Neural cell (in vitro differentiated cells): ENCODE measurements around the gene BCL2A1. TPM values are rescaled to one million over a fixed set of nuclear protein-coding genes. Genes with fewer than 3 reads are reported as not detected.

Experiments
- H2AFZ ChIP-seq: fragments of 200-600, 300-800 bp; sonication (generic), shearing (Covaris generic); 2 replicates; pipeline ENCODE4 v1.6.0; 2014; ENCODE audit warnings: low read depth, mild to moderate bottlenecking, antibody characterized with exemption, low read length, moderate library complexity
- H3F3A ChIP-seq: fragments of 200-600 bp; shearing (Covaris generic); 2 replicates; pipeline ENCODE4 v1.6.1; 2016; ENCODE audit warnings: mild to moderate bottlenecking, moderate library complexity, mixed read lengths, antibody characterized with exemption, low read length; ENCODE audit not compliant: insufficient read depth, poor library complexity, severe bottlenecking
- H3K27ac ChIP-seq: fragments of 200-600, 300-800 bp; sonication (generic), shearing (Covaris generic); 2 replicates; pipeline ENCODE4 v1.5.1; 2014; ENCODE audit warnings: mild to moderate bottlenecking, low read length, moderate library complexity
- H3K27me3 ChIP-seq: fragments of 300-800, 200-600 bp; sonication (generic), shearing (Covaris generic); 2 replicates; pipeline ENCODE4 v1.6.0; 2014; ENCODE audit warnings: mild to moderate bottlenecking, low read depth, low read length, moderate library complexity; ENCODE audit not compliant: insufficient read depth
- H3K36me3 ChIP-seq: fragments of 300-800, 200-600 bp; sonication (generic), shearing (Covaris generic); 2 replicates; pipeline ENCODE4 v1.5.1; 2014; ENCODE audit warnings: mild to moderate bottlenecking, antibody characterized with exemption, low read length, moderate library complexity; ENCODE audit not compliant: insufficient read depth
- H3K4me2 ChIP-seq: fragments of 300-800, 200-600 bp; sonication (generic), shearing (Covaris generic); 2 replicates; pipeline ENCODE4 v1.6.0; 2014; ENCODE audit warnings: mild to moderate bottlenecking, low read length
- H3K4me3 ChIP-seq: fragments of 300-800, 200-600 bp; sonication (generic), shearing (Covaris generic); 2 replicates; pipeline ENCODE4 v1.5.1; 2014; ENCODE audit warnings: mild to moderate bottlenecking, low read length, moderate library complexity
- H3K79me2 ChIP-seq: fragments of 200-600 bp; shearing (Covaris generic); replicated peaks from 2 replicates; pipeline ENCODE4 v1.6.0; 2014; ENCODE audit warnings: mild to moderate bottlenecking, low read length, moderate library complexity; ENCODE audit not compliant: insufficient read depth
- H3K9ac ChIP-seq: fragments of 300-800, 200-600 bp; sonication (generic), shearing (Covaris generic); 2 replicates; pipeline ENCODE4 v1.6.1; 2016; ENCODE audit warnings: mild to moderate bottlenecking, low read length, mixed read lengths
- H3K9me2 ChIP-seq: fragments of 200-600 bp; shearing (Covaris generic); 2 replicates; pipeline ENCODE4 v1.6.1; 2016; ENCODE audit warnings: mild to moderate bottlenecking, low read length, mixed read lengths; ENCODE audit not compliant: insufficient read depth
- H3K9me3 ChIP-seq: fragments of 200-600, 300-800 bp; sonication (generic), shearing (Covaris generic); 2 replicates; pipeline ENCODE4 v1.6.1; 2016; ENCODE audit warnings: mild to moderate bottlenecking, mixed run types, low read length, moderate library complexity, mixed read lengths
- H4K20me1 ChIP-seq: fragments of 200-600 bp; shearing (Covaris generic); 2 replicates; pipeline ENCODE4 v1.6.1; 2016; ENCODE audit warnings: mild to moderate bottlenecking, mixed run types; ENCODE audit not compliant: insufficient read depth
- CTCF ChIP-seq: fragments of 450-650 bp; IDR thresholded peaks from 2 replicates; pipeline ENCODE4 v1.5.1; 2014; ENCODE audit warnings: antibody characterized with exemption, mild to moderate bottlenecking, moderate library complexity; ENCODE audit not compliant: poor library complexity, severe bottlenecking
- EP300 ChIP-seq: fragments of 450-650 bp; conservative IDR thresholded peaks from 2 replicates; pipeline ENCODE4 v1.6.1; 2014; ENCODE audit warnings: antibody characterized with exemption, mild to moderate bottlenecking, moderate library complexity; ENCODE audit not compliant: poor library complexity, severe bottlenecking
- EZH2 ChIP-seq: fragments of 200-600, 300-800 bp; shearing (Covaris generic), sonication (generic); IDR thresholded peaks from 2 replicates; pipeline ENCODE4 v1.6.1; 2014; ENCODE audit warnings: antibody characterized with exemption, low read length, borderline replicate concordance, mild to moderate bottlenecking; ENCODE audit not compliant: insufficient read depth, poor library complexity, severe bottlenecking
- MXI1 ChIP-seq: fragments of 450-650 bp; conservative IDR thresholded peaks from 2 replicates; pipeline ENCODE4 v1.6.1; 2014; ENCODE audit warnings: antibody characterized with exemption, mild to moderate bottlenecking; ENCODE audit not compliant: poor library complexity, severe bottlenecking
- POLR2AphosphoS5 ChIP-seq: IDR thresholded peaks from 2 replicates; pipeline ENCODE4 v1.6.1; 2012
- RAD21 ChIP-seq: fragments of 450-650 bp; conservative IDR thresholded peaks from 2 replicates; pipeline ENCODE4 v1.6.1; 2014; ENCODE audit warnings: antibody characterized with exemption, mild to moderate bottlenecking, moderate library complexity
- REST ChIP-seq: IDR thresholded peaks from 2 replicates; pipeline ENCODE4 v1.6.1; 2012; ENCODE audit warnings: borderline replicate concordance
- SMC3 ChIP-seq: fragments of 450-650 bp; conservative IDR thresholded peaks from 2 replicates; pipeline ENCODE4 v1.6.1; 2014; ENCODE audit warnings: antibody characterized with exemption, mild to moderate bottlenecking, moderate library complexity; ENCODE audit not compliant: poor library complexity
- TAF1 ChIP-seq: IDR thresholded peaks from 2 replicates; pipeline ENCODE4 v1.6.1; 2012; ENCODE audit warnings: low read depth
- polyA plus RNA-seq: library from polyadenylated mRNA; depleted of rRNA; stranded (reverse); fragments of >200 nt; gene quantifications from 2 replicates; pipeline ENCODE4 v1.2.3, GENCODE V29; 2014

Gene BCL2A1
- polyA plus RNA-seq, 1 donor from 2014 or later = not detected

GRCh38 chr15:79948761-79949160 lies 22.2 kb downstream of the BCL2A1 start:
- Histone ChIP-seq H3K4me2 (no peak overlapping the region), H4K20me1 (no peaks in the 10 kb centered on the region), H3K27ac (no peak overlapping the region), H2AFZ (no peak overlapping the region), H3F3A (no peaks in the 10 kb centered on the region), H3K79me2 (no peaks in the 10 kb centered on the region), H3K36me3 (no peaks in the 10 kb centered on the region), H3K27me3 (no peaks in the 10 kb centered on the region), H3K9ac (no peak overlapping the region), H3K4me3 (no peak overlapping the region), H3K9me3 (no peaks in the 10 kb centered on the region), H3K9me2 (no peaks in the 10 kb centered on the region)
- TF ChIP-seq MXI1 (no peak), REST (no peak), POLR2AphosphoS5 (no peak), EP300 (no peak), CTCF (no peak), RAD21 (no peak), SMC3 (no peak), TAF1 (no peak), EZH2 (no peak)

GRCh38 chr15:79948095-79948695 lies 22.8 kb downstream of the BCL2A1 start:
- TF ChIP-seq EP300 (no peak), RAD21 (no peak), MXI1 (no peak), TAF1 (no peak), SMC3 (no peak), REST (no peak), EZH2 (no peak), CTCF (no peak), POLR2AphosphoS5 (no peak)
- H3K9me3 ChIP-seq = no peaks in the 10 kb centered on the region
- no peaks in the 10 kb centered on the region for H3F3A ChIP-seq
- H3K4me2 ChIP-seq = no peak overlapping the region
- no peaks in the 10 kb centered on the region for H3K9me2 ChIP-seq
- H3K9ac ChIP-seq = no peak overlapping the region
- H3K36me3 ChIP-seq = no peaks in the 10 kb centered on the region
- no peaks in the 10 kb centered on the region for H4K20me1 ChIP-seq
- H3K79me2 ChIP-seq = no peaks in the 10 kb centered on the region
- no peak overlapping the region for H3K27ac ChIP-seq
- H3K27me3 ChIP-seq = no peaks in the 10 kb centered on the region
- no peak overlapping the region for H3K4me3 ChIP-seq
- no peak overlapping the region for H2AFZ ChIP-seq
